Ishikawa (cell line): Measurements from ENCODE around the gene FKBP11.

Source experiments
- CEBPB ChIP-seq: IDR thresholded peaks from 2 replicates; pipeline ENCODE4 v1.6.1; 2012
- CREB1 ChIP-seq: IDR thresholded peaks from 2 replicates; pipeline ENCODE4 v1.6.1; 2012; ENCODE audit warnings: low read depth
- EP300 ChIP-seq: IDR thresholded peaks from 2 replicates; pipeline ENCODE4 v1.6.1; 2012; ENCODE audit warnings: borderline replicate concordance
- FOXM1 ChIP-seq: IDR thresholded peaks from 2 replicates; pipeline ENCODE4 v1.6.1; 2012; ENCODE audit warnings: low read depth, borderline replicate concordance
- RAD21 ChIP-seq: IDR thresholded peaks from 2 replicates; pipeline ENCODE4 v1.6.1; 2012; ENCODE audit warnings: low read depth
- REST ChIP-seq: IDR thresholded peaks from 2 replicates; pipeline ENCODE4 v1.6.1; 2012; ENCODE audit warnings: low read depth, mild to moderate bottlenecking
- TAF1 ChIP-seq: IDR thresholded peaks from 2 replicates; pipeline ENCODE4 v1.6.1; 2012; ENCODE audit warnings: low read depth, mild to moderate bottlenecking
- TEAD4 ChIP-seq: IDR thresholded peaks from 2 replicates; pipeline ENCODE4 v1.6.1; 2012
- YY1 ChIP-seq: IDR thresholded peaks from 2 replicates; pipeline ENCODE4 v1.6.1; 2012; ENCODE audit warnings: low read depth

- TF ChIP-seq CEBPB (no peak), YY1 (no peak), RAD21 (no peak), TAF1 (no peak), CREB1 (no peak), EP300 (no peak), REST (no peak), TEAD4 (no peak), FOXM1 (no peak)
Observed at GRCh38 chr12:48970702-48971334, 45.5 kb upstream of the FKBP11 start.
